GM19463 (cell line): Measurements from ENCODE around the gene DYNC1LI1.
"Not testable (repeated sequence)": the region's sequence is repeated elsewhere in the genome, so short reads cannot be mapped to it uniquely, and the experiment has no call there.

ENCODE experiments used
- ATAC-seq: cut with Tn5 transposase; IDR thresholded peaks from one replicate; pipeline ENCODE4 v1.9.1; 2021; ENCODE audit warnings: mild to moderate bottlenecking, moderate library complexity; ENCODE audit not compliant: unreplicated experiment

DYNC1LI1 gene

GRCh38 chr3:32540899-32541298, 29.8 kb downstream of the DYNC1LI1 start:
- no peak for ATAC-seq

GRCh38 chr3:32532434-32532833, 38.2 kb downstream of the DYNC1LI1 start:
- no peak for ATAC-seq

DNA sequence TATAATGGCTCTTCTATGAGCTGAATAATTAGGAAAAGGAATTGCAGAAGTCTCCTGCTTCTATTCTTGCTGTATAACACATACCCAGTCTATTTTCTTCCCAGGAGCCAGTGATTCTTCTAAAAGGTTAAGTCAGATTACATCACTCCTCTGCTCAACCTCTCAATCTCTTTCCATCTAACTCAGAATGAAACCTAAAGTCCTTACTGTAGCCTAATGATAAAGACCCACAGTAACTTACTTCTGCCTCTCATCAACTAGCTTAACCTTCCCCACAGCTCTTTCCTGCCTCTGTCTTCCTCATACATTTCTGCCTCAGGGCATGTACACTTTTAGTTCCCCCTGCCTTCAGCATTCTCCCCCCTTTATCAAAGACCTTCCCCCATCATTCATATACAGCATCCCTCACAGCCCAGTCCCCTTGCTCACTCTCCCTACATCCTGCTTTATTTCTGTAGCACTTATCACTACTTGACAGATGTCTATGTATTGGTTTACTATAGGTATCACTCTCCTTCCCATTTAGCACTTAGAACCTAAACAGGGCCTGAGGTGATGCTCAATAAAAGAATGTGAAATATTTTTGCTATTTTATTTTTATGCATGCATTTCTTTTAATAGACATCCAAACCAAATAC, 39.5 kb downstream of the DYNC1LI1 start:
- peak; percentile 58 for ATAC-seq

DNA sequence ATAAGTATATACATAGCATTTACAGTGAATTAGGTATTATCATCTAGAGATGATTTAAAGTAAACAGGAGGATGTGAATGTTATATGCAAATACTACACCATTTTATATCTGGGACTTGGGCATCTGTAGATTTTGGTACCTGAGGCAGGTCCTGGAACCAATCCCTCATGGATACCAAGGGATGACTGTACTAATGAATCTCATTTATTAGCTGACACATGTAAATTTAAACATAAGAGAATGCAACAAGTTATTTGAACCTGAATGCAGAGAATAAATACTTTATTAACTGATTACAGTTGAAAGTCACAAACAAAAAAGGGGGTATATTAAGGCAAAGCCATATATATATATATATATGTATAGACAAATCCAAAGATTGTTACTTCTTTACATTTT, 44.9 kb downstream of the DYNC1LI1 start:
- no peak for ATAC-seq

- ATAC-seq = no peak
Observed at GRCh38 chr3:32522682-32523081, 48.0 kb downstream of the DYNC1LI1 start.

DNA sequence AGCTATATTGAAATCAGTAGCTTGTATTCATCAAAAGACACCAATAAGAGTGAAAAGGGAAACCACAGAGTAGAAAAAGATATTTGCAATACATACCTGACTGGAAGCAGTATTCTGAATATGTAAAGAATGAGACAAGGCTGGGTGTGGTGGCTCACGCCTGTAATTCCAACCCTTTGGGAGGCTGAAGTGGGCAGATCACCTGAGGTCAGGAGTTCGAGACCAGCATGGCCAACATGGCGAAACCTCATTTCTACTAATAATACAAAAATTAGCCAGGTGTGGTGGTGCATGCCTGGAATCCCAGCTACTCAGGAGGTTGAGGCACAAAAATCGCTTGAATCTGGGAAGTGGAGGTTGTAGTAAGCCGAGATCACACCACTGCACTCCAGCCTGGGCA, 51.7 kb downstream of the DYNC1LI1 start:
- not testable (repeated sequence) for ATAC-seq

DNA sequence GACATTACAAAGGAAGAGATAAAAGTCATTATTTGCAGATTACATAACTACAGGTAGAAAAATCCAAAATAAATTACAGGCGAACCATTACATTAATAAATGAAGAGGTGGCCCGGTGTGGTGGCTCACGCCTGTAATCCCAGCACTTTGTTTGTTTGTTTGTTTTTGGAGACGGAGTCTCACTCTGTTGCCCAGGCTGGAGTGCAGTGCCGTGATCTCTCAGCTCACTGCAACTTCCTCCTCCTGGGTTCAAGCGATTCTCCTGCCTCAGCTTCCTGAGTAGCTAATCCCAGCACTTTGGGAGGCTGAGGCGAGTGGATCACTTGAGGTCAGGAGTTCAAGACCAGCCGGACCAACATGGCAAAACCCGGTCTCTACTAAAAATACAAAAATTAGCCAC, 53.9 kb downstream of the DYNC1LI1 start:
- not testable (repeated sequence) for ATAC-seq

DNA sequence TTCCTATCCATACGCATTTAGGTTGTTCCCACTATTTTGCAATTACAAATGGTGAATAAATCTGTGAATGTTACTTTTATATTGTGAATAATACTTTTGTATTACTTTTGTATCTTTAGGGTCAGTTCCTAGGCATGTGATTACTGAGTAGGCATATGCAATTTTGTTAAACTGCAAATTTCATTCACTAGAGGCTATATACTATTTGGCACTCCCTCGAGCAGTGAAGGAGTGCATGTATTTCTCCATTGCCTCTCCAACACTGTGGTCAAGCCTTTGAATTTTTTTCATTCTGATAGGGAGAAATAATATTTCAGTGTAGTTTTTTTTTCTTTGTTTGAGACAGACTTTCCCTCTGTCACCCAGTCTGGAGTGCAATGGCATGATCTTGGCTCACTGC, 59.7 kb downstream of the DYNC1LI1 start:
- ATAC-seq = no peak

- no peak for ATAC-seq
Observed at GRCh38 chr3:32510075-32510724, 60.5 kb downstream of the DYNC1LI1 start.

- no peak for ATAC-seq
Observed at GRCh38 chr3:32508711-32509110, 61.9 kb downstream of the DYNC1LI1 start.

- no peak for ATAC-seq
Observed at GRCh38 chr3:32506466-32506865, 64.2 kb downstream of the DYNC1LI1 start.

- ATAC-seq = peak; percentile 5
Observed at GRCh38 chr3:32502946-32503286, 67.7 kb downstream of the DYNC1LI1 start.

GRCh38 chr3:32502118-32502945, 68.3 kb downstream of the DYNC1LI1 start, which contains the start of gene CMTM6:
CMTM6 (minus strand) TSS chr3:32502852; CDS start chr3:32502745, 107 bp downstream.
- ATAC-seq = peak; percentile 76

DNA sequence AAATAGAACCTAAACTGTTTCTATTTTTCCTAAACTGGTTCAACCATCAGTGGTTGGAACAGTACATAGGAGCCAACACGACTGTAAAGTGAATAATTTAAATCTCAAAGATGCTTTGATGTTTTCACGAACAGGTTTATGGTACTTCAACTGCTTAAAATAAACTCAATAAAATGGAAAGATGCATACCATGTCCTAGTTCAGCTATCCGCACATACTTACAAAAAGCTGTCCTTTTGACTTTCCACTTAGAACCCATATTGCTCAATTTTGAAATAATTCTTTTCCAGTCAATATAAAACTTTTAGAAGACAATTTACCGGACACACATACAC, 68.9 kb downstream of the DYNC1LI1 start:
- no peak for ATAC-seq

GRCh38 chr3:32500880-32501782, 69.5 kb downstream of the DYNC1LI1 start:
- no peak for ATAC-seq

- no peak for ATAC-seq
Observed at GRCh38 chr3:32500231-32500630, 70.4 kb downstream of the DYNC1LI1 start.

DNA sequence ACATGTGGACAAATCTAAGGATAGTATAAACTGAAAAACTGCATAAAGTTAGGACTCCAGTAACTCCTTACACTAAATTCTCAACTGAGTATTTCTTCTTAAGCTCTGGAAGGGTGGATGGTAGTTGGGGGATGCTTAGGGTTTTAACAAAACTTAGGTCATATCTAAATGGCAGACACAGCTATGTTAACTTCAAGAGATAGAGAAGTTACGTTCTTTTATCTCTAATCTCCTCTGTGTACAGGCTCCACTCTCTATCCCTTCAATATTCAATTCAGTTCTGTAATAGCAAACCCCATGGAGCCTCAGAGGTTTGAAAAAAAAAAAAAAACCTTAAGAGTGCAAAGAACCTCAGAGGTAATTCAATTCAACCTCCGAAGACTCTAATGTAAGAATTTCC, 71.1 kb downstream of the DYNC1LI1 start:
- no peak for ATAC-seq

DNA sequence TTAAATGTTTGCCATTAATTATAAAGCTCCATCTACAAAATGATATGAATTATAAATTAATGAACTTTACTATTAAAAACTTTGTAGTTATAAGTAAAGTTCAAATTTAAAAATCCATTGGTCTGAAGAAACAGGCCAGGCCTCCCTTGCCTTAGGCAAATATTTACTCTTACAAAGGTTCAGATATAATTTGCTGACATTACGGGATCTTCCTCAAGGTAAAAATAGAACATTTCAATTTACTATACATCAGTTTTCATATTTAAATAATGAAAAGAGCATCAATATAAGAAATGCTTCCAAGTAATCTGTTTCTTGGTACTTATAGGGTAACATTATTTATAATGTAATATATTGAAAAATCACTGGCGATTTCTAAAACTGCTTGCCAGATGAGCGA, 71.7 kb downstream of the DYNC1LI1 start:
- no peak for ATAC-seq

DNA sequence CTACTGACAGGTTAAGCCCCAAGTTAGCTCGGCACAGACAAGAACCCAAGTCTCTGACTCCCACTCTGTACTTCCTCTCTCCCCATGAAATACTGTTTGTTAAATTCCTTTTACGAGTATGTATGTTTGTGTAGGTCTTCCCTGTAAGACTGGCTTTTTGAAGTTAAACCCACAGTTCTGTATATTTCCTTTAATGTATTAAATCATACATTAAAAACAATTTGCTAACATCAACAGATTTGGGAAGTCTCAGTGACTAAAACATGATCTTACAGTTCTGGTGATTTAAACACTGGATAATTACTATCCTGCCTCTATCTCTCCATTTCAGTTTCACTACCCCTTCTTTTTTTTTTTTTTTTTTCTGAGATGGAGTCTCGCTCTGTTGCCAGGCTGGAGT, 72.4 kb downstream of the DYNC1LI1 start:
- ATAC-seq = no peak

DNA sequence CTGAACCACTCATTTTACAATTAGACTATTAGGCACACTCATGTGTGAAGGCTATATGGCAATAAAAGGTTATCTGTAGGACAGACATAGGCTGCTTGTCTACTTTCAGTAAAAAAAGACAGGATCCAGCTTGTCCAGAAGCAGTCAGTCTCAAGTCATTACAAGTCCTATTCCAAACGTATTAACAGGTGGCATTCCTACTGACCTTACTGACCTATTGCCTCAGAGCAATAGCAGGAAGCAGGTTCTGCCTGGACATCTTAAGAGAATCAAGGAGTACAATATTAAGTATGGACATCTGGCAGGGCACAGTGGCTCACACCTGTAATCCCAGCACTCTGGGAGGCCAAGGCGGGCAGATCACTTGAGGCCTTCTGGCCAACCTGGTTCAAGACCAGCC, 75.0 kb downstream of the DYNC1LI1 start:
- no peak for ATAC-seq

DNA sequence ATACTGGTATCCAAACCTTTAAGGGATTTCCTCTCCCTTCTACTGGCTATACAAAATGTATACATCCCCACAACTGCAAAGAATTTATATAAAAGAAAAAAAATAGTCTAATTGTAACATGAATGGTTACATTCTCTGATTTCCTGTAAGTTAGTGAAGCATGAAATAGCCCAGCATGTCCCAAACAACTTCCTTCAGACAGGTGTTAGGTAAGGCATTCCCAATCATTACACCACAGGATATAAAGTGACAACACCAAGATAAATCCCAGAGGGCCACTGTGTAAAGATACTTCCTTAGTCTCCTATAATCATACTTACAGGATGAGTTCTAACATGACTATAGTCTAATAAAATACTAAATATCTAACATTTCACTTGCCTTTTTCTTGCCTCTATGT, 75.6 kb downstream of the DYNC1LI1 start:
- ATAC-seq = no peak
